ENCODE results near the gene SP3.

DNA sequence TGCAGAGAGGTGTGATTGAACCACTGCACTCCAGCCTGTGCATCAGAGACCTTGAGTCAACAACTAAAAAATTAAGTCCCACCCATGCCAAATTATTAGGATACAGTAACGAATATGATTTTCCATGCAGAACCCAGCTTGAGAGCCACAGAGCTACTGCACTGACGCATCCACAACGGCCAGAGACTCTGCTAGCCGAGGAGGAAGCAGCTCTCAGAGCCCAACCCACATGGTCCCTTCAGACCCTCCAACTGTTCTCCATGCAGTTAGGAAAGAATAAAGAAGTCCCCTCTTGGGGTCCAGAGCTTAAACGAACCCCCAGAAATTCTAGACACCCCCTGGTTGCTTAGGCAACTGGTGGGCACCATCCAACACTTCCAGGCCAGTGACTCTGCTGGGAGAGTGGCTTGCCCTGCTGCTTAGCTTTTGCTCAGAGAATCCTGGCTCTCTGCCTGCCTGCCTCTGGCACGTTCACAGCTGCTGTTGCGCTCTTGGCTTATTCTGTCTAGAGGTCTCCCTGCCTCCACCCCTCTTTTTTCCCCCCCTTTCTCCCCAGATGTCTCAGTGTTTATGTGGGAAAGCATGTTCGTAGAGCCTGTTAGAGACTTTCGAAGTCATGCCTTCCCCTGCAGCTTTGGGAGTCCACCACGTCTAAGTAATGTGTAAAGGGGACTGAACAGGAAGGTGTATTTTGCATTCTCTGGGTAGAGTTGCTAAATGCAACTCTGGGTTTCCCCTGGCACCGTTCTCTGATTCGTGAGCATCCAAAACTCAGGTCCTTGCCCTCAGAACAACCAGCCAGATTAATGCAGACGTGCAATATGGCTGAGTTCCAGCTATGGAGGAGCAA is 26.0 kb upstream of the SP3 start:
- TF ChIP-seq CTCF (IDR thresholded peaks at IDR 0.05) (no peak), POLR2A (IDR thresholded peaks at IDR 0.05) (no peak)
